ENCODE data around the gene SDR9C7. TPM values are rescaled to one million over a fixed set of nuclear protein-coding genes. Genes with fewer than 3 reads are reported as not detected.

The SDR9C7 gene
- polyA plus RNA-seq, 1 donor from 2014 or later, result 0.63 TPM

DNA sequence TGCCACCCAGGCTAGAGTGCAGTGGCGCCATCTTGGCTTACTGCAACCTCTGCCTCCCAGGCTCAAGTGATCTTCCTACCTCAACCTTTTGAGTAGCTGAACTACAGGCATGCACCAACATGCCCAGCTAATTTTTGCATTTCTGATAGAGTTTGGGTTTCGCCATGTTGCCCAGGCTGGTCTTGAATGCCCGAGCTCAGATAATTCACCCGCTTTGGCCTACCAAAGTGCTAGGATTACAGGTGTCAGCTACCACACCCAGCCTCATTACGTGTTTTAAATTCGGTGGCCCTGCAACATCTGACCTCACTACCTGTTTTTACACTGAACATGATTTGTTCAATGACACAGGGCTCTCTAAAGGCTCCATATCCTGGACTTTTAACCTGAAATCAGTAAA is 46.1 kb upstream of the SDR9C7 start:
- H3F3A ChIP-seq (ENCODE audit: insufficient read depth, low read length, poor library complexity, severe bottlenecking), result no peaks in the 10 kb centered on the region

DNA sequence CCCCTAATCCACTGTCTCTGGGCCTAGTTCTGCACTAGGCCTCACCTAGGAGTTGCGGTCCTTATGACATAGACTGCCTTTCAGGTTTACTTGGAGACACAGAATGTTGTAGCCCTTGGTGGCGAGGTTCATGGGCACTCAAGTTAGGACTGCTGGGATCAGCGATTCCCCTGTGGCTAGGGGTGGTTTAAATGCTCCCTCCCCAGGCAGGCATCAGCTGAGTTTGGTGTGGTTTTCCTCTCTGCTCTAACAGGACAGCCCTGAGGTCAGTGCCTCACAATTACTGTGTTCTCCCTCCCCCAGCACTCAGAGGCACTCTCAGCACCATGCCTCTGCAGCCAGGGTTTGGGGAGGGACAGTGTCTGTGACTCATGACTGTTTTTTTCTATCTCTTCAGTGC is 45.4 kb upstream of the SDR9C7 start:
- Histone ChIP-seq H3K9ac (ENCODE audit: low read length) (no peak overlapping the region), H3K4me3 (ENCODE audit: low read length) (no peak overlapping the region), H3K9me3 (ENCODE audit: low read length) (no peaks in the 10 kb centered on the region), H3K79me2 (replicated peaks; ENCODE audit: insufficient read depth, low read length) (no peaks in the 10 kb centered on the region), H3K36me3 (ENCODE audit: insufficient read depth, low read length) (no peaks in the 10 kb centered on the region), H3K27ac (ENCODE audit: low read length) (no peak overlapping the region), H4K20me1 (ENCODE audit: insufficient read depth) (no peaks in the 10 kb centered on the region), H3K4me2 (ENCODE audit: low read length) (no peak overlapping the region), H3K27me3 (ENCODE audit: insufficient read depth, low read depth, low read length) (no peaks in the 10 kb centered on the region), H3K9me2 (ENCODE audit: insufficient read depth, low read length) (no peaks in the 10 kb centered on the region), H2AFZ (ENCODE audit: low read depth, low read length) (no peak overlapping the region), H3F3A (ENCODE audit: insufficient read depth, low read length, poor library complexity, severe bottlenecking) (no peaks in the 10 kb centered on the region)
- TF ChIP-seq, protein P1, sequence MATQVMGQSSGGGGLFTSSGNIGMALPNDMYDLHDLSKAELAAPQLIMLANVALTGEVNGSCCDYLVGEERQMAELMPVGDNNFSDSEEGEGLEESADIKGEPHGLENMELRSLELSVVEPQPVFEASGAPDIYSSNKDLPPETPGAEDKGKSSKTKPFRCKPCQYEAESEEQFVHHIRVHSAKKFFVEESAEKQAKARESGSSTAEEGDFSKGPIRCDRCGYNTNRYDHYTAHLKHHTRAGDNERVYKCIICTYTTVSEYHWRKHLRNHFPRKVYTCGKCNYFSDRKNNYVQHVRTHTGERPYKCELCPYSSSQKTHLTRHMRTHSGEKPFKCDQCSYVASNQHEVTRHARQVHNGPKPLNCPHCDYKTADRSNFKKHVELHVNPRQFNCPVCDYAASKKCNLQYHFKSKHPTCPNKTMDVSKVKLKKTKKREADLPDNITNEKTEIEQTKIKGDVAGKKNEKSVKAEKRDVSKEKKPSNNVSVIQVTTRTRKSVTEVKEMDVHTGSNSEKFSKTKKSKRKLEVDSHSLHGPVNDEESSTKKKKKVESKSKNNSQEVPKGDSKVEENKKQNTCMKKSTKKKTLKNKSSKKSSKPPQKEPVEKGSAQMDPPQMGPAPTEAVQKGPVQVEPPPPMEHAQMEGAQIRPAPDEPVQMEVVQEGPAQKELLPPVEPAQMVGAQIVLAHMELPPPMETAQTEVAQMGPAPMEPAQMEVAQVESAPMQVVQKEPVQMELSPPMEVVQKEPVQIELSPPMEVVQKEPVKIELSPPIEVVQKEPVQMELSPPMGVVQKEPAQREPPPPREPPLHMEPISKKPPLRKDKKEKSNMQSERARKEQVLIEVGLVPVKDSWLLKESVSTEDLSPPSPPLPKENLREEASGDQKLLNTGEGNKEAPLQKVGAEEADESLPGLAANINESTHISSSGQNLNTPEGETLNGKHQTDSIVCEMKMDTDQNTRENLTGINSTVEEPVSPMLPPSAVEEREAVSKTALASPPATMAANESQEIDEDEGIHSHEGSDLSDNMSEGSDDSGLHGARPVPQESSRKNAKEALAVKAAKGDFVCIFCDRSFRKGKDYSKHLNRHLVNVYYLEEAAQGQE (IDR thresholded peaks at IDR 0.05; ENCODE audit: borderline replicate concordance), result no peak
- TF ChIP-seq POLR2AphosphoS5 (IDR thresholded peaks at IDR 0.05) (no peak), TAF1 (IDR thresholded peaks at IDR 0.05; ENCODE audit: low read depth) (no peak), CTCF (IDR thresholded peaks at IDR 0.05; ENCODE audit: poor library complexity, severe bottlenecking) (no peak), RAD21 (conservative IDR thresholded peaks at IDR 0.05) (no peak), SMC3 (conservative IDR thresholded peaks at IDR 0.05; ENCODE audit: poor library complexity) (no peak), EP300 (conservative IDR thresholded peaks at IDR 0.05; ENCODE audit: poor library complexity, severe bottlenecking) (no peak), MXI1 (conservative IDR thresholded peaks at IDR 0.05; ENCODE audit: poor library complexity, severe bottlenecking) (no peak), EZH2 (IDR thresholded peaks at IDR 0.05; ENCODE audit: borderline replicate concordance, insufficient read depth, low read length, poor library complexity, severe bottlenecking) (no peak)

More for the DNA sequence above, 46.1 kb upstream of the SDR9C7 start:
- Histone ChIP-seq H3K4me3 (ENCODE audit: low read length) (no peak overlapping the region), H4K20me1 (ENCODE audit: insufficient read depth) (no peaks in the 10 kb centered on the region), H3K4me2 (ENCODE audit: low read length) (no peak overlapping the region), H3K9ac (ENCODE audit: low read length) (no peak overlapping the region), H3K36me3 (ENCODE audit: insufficient read depth, low read length) (no peaks in the 10 kb centered on the region), H3K27me3 (ENCODE audit: insufficient read depth, low read depth, low read length) (no peaks in the 10 kb centered on the region), H3K9me2 (ENCODE audit: insufficient read depth, low read length) (no peaks in the 10 kb centered on the region), H3K27ac (ENCODE audit: low read length) (no peak overlapping the region), H3K79me2 (replicated peaks; ENCODE audit: insufficient read depth, low read length) (no peaks in the 10 kb centered on the region), H3K9me3 (ENCODE audit: low read length) (no peaks in the 10 kb centered on the region), H2AFZ (ENCODE audit: low read depth, low read length) (no peak overlapping the region)
- TF ChIP-seq POLR2AphosphoS5 (IDR thresholded peaks at IDR 0.05) (no peak), EP300 (conservative IDR thresholded peaks at IDR 0.05; ENCODE audit: poor library complexity, severe bottlenecking) (no peak), EZH2 (IDR thresholded peaks at IDR 0.05; ENCODE audit: borderline replicate concordance, insufficient read depth, low read length, poor library complexity, severe bottlenecking) (no peak), RAD21 (conservative IDR thresholded peaks at IDR 0.05) (no peak), TAF1 (IDR thresholded peaks at IDR 0.05; ENCODE audit: low read depth) (no peak), CTCF (IDR thresholded peaks at IDR 0.05; ENCODE audit: poor library complexity, severe bottlenecking) (no peak), MXI1 (conservative IDR thresholded peaks at IDR 0.05; ENCODE audit: poor library complexity, severe bottlenecking) (no peak), SMC3 (conservative IDR thresholded peaks at IDR 0.05; ENCODE audit: poor library complexity) (no peak)
- TF ChIP-seq, protein P1 (IDR thresholded peaks at IDR 0.05; ENCODE audit: borderline replicate concordance), result no peak

Data from neural cell (in vitro differentiated cells).